B cell (primary cell): ENCODE results near the gene THSD4. TPM values are rescaled to one million over a fixed set of nuclear protein-coding genes. Genes with fewer than 3 reads are reported as not detected.

Experiments used
- ATAC-seq: fragments of 200-7000 bp; cut with Tn5 transposase; one replicate; pipeline ENCODE4 v1.10.0; 2021; ENCODE audit warnings: low read depth, mild to moderate bottlenecking, moderate number of reproducible peaks, moderate library complexity
- CTCF ChIA-PET: fragments of 350-600 bp; sonication (Branson Sonifier 250); formaldehyde crosslinking; loops from one replicate; lab custom pipeline; 2021; ENCODE audit warnings: antibody characterized with exemption, inconsistent platforms; lab: Charles Lee
- POLR2A ChIA-PET: fragments of 350-600 bp; sonication (Branson Sonifier 250); formaldehyde crosslinking; loops from one replicate; lab custom pipeline; 2021; ENCODE audit warnings: antibody characterized with exemption; lab: Charles Lee
- DNase-seq: peaks from one replicate; pipeline ENCODE4 v3.0.0; 2013
- H2AFZ ChIP-seq: 2 replicates; pipeline ENCODE4 v1.6.1; 2012; ENCODE audit warnings: mild to moderate bottlenecking, low read depth, low read length; ENCODE audit not compliant: insufficient read depth, poor library complexity, severe bottlenecking
- H3K27ac ChIP-seq, 2 donors: 1 replicate in 1 of 2; 2 replicates in 1 of 2; pipeline ENCODE4 v1.5.1; 2012 to 2013; ENCODE audit warnings: low read length in 2 of 2, mild to moderate bottlenecking in 2 of 2, moderate library complexity in 1 of 2
- H3K27me3 ChIP-seq, 4 experiments: fragments of 200-600 bp in 1 of 4; sonication (generic) in 1 of 4; replicated peaks in 1 of 4; 1 replicate in 2 of 4; 2 replicates in 2 of 4; pipeline versions ENCODE4 v1.6.1 to v1.7.0; 2013 to 2016; ENCODE audit warnings: low read length in 3 of 4, mild to moderate bottlenecking in 2 of 4, mixed read lengths in 1 of 4, moderate library complexity in 1 of 4; ENCODE audit not compliant: insufficient read depth in 4 of 4, control insufficient read depth in 3 of 4; ENCODE audit errors: control extremely low read depth in 1 of 4
- H3K36me3 ChIP-seq, 2 experiments: replicated peaks in 1 of 2; 1 replicate in 1 of 2; 2 replicates in 1 of 2; pipeline versions ENCODE4 v1.6.1 to v1.7.1; 2013; ENCODE audit warnings: low read length in 1 of 2; ENCODE audit not compliant: insufficient read depth in 2 of 2, control insufficient read depth in 1 of 2; ENCODE audit errors: control extremely low read depth in 1 of 2, extremely low read depth in 1 of 2
- H3K4me1 ChIP-seq, 2 donors: fragments of 200-600 bp in 1 of 2; sonication (generic) in 1 of 2; 1 replicate in 1 of 2; 2 replicates in 1 of 2; pipeline versions ENCODE4 v1.5.1 to v1.6.1; 2013 to 2017; ENCODE audit warnings: low read length in 2 of 2; ENCODE audit not compliant: control insufficient read depth in 2 of 2, insufficient read depth in 2 of 2
- H3K4me2 ChIP-seq: replicated peaks from 2 replicates; pipeline ENCODE3; 2012; ENCODE audit warnings: mild to moderate bottlenecking, low read depth, low read length; ENCODE audit not compliant: poor library complexity, severe bottlenecking
- H3K4me3 ChIP-seq, 5 experiments: fragments of 200-600 bp in 1 of 5; sonication (generic) in 1 of 5; 1 replicate in 3 of 5; 2 replicates in 2 of 5; pipeline versions ENCODE4 v1.5.1 to v1.7.0; 2011 to 2016; ENCODE audit warnings: low read length in 4 of 5, mild to moderate bottlenecking in 4 of 5, low read depth in 2 of 5, control low read depth in 1 of 5, moderate library complexity in 1 of 5; ENCODE audit not compliant: insufficient read depth in 1 of 5; ENCODE audit errors: control extremely low read depth in 1 of 5, extremely low read depth in 1 of 5
- H3K79me2 ChIP-seq: fragments of 200-600 bp; sonication (generic); one replicate; pipeline ENCODE4 v1.6.0; 2016; ENCODE audit warnings: low read length; ENCODE audit not compliant: control insufficient read depth, insufficient read depth
- H3K9ac ChIP-seq: fragments of 200-600 bp; sonication (generic); 2 replicates; pipeline ENCODE4 v1.6.1; 2017; ENCODE audit warnings: mild to moderate bottlenecking, low read length, moderate library complexity
- H3K9me3 ChIP-seq, 3 donors: one replicate each; pipeline versions ENCODE4 v1.6.1 to v1.7.1; 2013; ENCODE audit warnings: low read length in 2 of 3; ENCODE audit not compliant: control insufficient read depth in 2 of 3, insufficient read depth in 1 of 3; ENCODE audit errors: control extremely low read depth in 1 of 3
- H4K20me1 ChIP-seq: 2 replicates; pipeline ENCODE4 v1.6.0; 2012; ENCODE audit warnings: mild to moderate bottlenecking, low read length; ENCODE audit not compliant: insufficient read depth, control insufficient read depth, poor library complexity, severe bottlenecking
- H3K27ac Mint-ChIP-seq: one replicate; pipeline ENCODE4 v1.8.0; 2021; ENCODE audit warnings: mixed read lengths
- H3K27me3 Mint-ChIP-seq: one replicate; pipeline ENCODE4 v1.8.0; 2021; ENCODE audit warnings: mixed read lengths
- H3K4me1 Mint-ChIP-seq: one replicate; pipeline ENCODE4 v1.8.0; 2021; ENCODE audit warnings: mixed read lengths
- H3K4me3 Mint-ChIP-seq: one replicate; pipeline ENCODE4 v1.8.0; 2021; ENCODE audit warnings: mixed read lengths
- H3K9me3 Mint-ChIP-seq: one replicate; pipeline ENCODE4 v1.8.0; 2022; ENCODE audit warnings: mixed read lengths; ENCODE audit not compliant: insufficient read depth
- CTCF ChIP-seq: fragments of 200-600 bp; IDR thresholded peaks from one replicate; pipeline ENCODE4 v1.8.0; 2022; ENCODE audit warnings: antibody characterized with exemption, mild to moderate bottlenecking
- EZH2 ChIP-seq: IDR thresholded peaks from 2 replicates; pipeline ENCODE4 v1.6.1; 2012; ENCODE audit warnings: borderline replicate concordance, low read depth, mild to moderate bottlenecking, moderate library complexity, low read length; ENCODE audit not compliant: insufficient read depth, poor library complexity, severe bottlenecking
- WGBS: methylation state at CpG from one replicate; pipeline ENCODE4 v1.1.5; 2013; ENCODE audit warnings: missing lambda C conversion rate; ENCODE audit not compliant: insufficient coverage; 5-methylcytosine and 5-hydroxymethylcytosine counted together
- intact Hi-C: fragments of 100-400 bp; cut with micrococcal nuclease; formaldehyde crosslinking; loops from one replicate; pipeline ENCODE4 v1.10.0; 2022
- polyA plus RNA-seq: library from polyadenylated mRNA; depleted of rRNA; stranded (reverse); fragments of >200 nt; gene quantifications from 2 replicates; pipeline ENCODE4 v1.2.3, GENCODE V29; 2012
- total RNA-seq, 2 donors: library from RNA; stranded (reverse); fragments of 120-200 nt in 1 of 2; gene quantifications; 1 replicate in 1 of 2; 2 replicates in 1 of 2; pipeline versions ENCODE4 v1.2.3 to v1.2.4, GENCODE V29; 2013 to 2022

THSD4 gene
- total and polyA plus RNA-seq, 2 donors (not counting 1 experiment from before 2014, with no cell fraction given), result not detected

DNA sequence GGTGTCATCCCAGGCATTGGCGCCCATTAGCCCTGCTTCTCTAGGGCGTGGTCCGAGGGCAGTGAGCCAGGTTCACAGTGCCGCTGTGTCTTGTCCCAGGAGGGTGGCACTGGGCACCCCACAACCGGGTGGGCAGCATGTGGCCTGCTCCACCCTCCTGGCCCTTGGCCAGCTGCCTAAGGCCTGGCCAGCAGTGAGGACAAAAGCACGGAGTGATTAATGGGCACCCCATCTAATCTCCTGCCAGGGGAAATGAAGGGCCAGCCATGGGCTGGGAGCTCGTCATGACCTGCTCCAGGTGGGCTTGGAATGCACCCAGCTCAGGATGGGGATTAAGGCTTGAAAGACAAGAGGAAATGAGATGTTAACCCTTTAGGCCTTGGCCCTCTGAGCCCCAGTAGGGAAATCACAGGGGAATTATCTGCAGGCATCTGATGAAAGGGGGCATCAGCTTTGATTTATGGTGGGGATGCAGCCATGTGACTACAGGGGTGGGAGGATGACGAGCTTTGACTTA lies 5.2 kb downstream of the THSD4 start:
- peaks cover 7% of the 10 kb centered on the region for H3K4me1 Mint-ChIP-seq
- Histone ChIP-seq H3K9ac (no peak overlapping the region), H3K4me2 (no peak overlapping the region), H3K4me3 (no peak overlapping the region), H3K4me1 (peaks cover 4% of the 10 kb centered on the region in 2 donors), H3K36me3 (no peaks in the 10 kb centered on the region), H3K27ac (no peak overlapping the region), H3K27me3 (peaks cover 0 to 19% (median 5%) of the 10 kb centered on the region in 4 experiments), H4K20me1 (no peaks in the 10 kb centered on the region), H3K79me2 (no peaks in the 10 kb centered on the region), H2AFZ (no peak overlapping the region), H3K9me3 (no peaks in the 10 kb centered on the region)
- intact Hi-C loops, result no loop called here
- ChIA-PET CTCF (no interaction called here), POLR2A (no interaction called here)
- ATAC-seq, result no peak
- H3K9me3 Mint-ChIP-seq, result no peaks in the 10 kb centered on the region
- DNase-seq, result no peak
- no peak for TF ChIP-seq EZH2
- H3K27ac Mint-ChIP-seq, result no peak overlapping the region
- WGBS, result 90% methylated on average over 7 of the region's 8 CpGs
- no peak overlapping the region for H3K4me3 Mint-ChIP-seq
- peaks cover 51% of the 10 kb centered on the region for H3K27me3 Mint-ChIP-seq

GRCh38 chr15:71121442-71121841 lies 6.2 kb downstream of the THSD4 start:
- H3K4me1 ChIP-seq, result no peaks in the 10 kb centered on the region
- H3K4me2 ChIP-seq, result no peak overlapping the region
- CTCF ChIA-PET, result no interaction called here
- no peaks in the 10 kb centered on the region for H3K79me2 ChIP-seq
- Mint-ChIP-seq H3K27ac (no peak overlapping the region), H3K4me3 (no peak overlapping the region), H3K9me3 (no peaks in the 10 kb centered on the region), H3K27me3 (peaks cover 45% of the 10 kb centered on the region), H3K4me1 (peaks cover 2% of the 10 kb centered on the region)
- H3K9ac ChIP-seq, result no peak overlapping the region
- H3K4me3 ChIP-seq, result no peak overlapping the region
- peaks cover 0 to 14% (median 3%) of the 10 kb centered on the region in 4 experiments for H3K27me3 ChIP-seq
- no peak for TF ChIP-seq CTCF
- no peak for TF ChIP-seq EZH2
- DNase-seq (no peak), ATAC-seq (no peak)
- WGBS, result 86% methylated on average over 2 of the region's 4 CpGs
- POLR2A ChIA-PET, result no interaction called here
- H4K20me1 ChIP-seq, result no peaks in the 10 kb centered on the region
- H2AFZ ChIP-seq, result no peak overlapping the region
- no peaks in the 10 kb centered on the region for H3K9me3 ChIP-seq
- no peaks in the 10 kb centered on the region for H3K36me3 ChIP-seq
- no peak overlapping the region for H3K27ac ChIP-seq
- intact Hi-C loops, result no loop called here
